GM19238 (cell line): ENCODE data around the gene YBEY.
"Not testable (repeated sequence)": the region's sequence is repeated elsewhere in the genome, so short reads cannot be mapped to it uniquely, and the experiment has no call there.

Experiments
- DNase-seq: peaks from one replicate; pipeline ENCODE4 v3.0.0; 2011; ENCODE audit warnings: low spot score; ENCODE audit not compliant: insufficient read length

The YBEY gene

GRCh38 chr21:46299167-46299566 lies 13.0 kb downstream of the YBEY start:
- no peak for DNase-seq

GRCh38 chr21:46301759-46302158 lies 15.6 kb downstream of the YBEY start:
- no peak for DNase-seq

GRCh38 chr21:46304437-46304836 lies 18.3 kb downstream of the YBEY start:
- no peak for DNase-seq

GRCh38 chr21:46304955-46305354 lies 18.8 kb downstream of the YBEY start:
- DNase-seq: no peak

- DNase-seq: no peak
These were observed 21.5 kb downstream of the YBEY start for GRCh38 chr21:46307625-46308024.

- DNase-seq: no peak
These were observed 22.3 kb downstream of the YBEY start for GRCh38 chr21:46308431-46308830.

- DNase-seq: not testable (repeated sequence)
These were observed 24.1 kb downstream of the YBEY start for GRCh38 chr21:46310260-46310659.

GRCh38 chr21:46311568-46311967 lies 25.4 kb downstream of the YBEY start:
- no peak for DNase-seq

- DNase-seq: no peak
These were observed 26.8 kb downstream of the YBEY start for GRCh38 chr21:46312949-46313348.

- DNase-seq: no peak
These were observed 28.4 kb downstream of the YBEY start for GRCh38 chr21:46314441-46315020.

- DNase-seq: no peak
These were observed 30.7 kb downstream of the YBEY start for GRCh38 chr21:46316708-46317324.

- no peak for DNase-seq
These were observed 31.7 kb downstream of the YBEY start for GRCh38 chr21:46317710-46318463.

GRCh38 chr21:46318464-46318845 lies 32.3 kb downstream of the YBEY start:
- no peak for DNase-seq

GRCh38 chr21:46319186-46319585 lies 33.0 kb downstream of the YBEY start:
- DNase-seq: no peak

- no peak for DNase-seq
These were observed 34.2 kb downstream of the YBEY start for GRCh38 chr21:46320331-46320801.

- DNase-seq: no peak
These were observed 36.4 kb downstream of the YBEY start for GRCh38 chr21:46322351-46323226.

- no peak for DNase-seq
These were observed 37.1 kb downstream of the YBEY start for GRCh38 chr21:46323227-46323709.

GRCh38 chr21:46323710-46324389 lies 37.7 kb downstream of the YBEY start, which contains the start of the genes C21orf58 and PCNT:
C21orf58 (minus strand) TSS chr21:46323870; CDS start chr21:46322738, 1,132 bp downstream.
PCNT (plus strand) TSS chr21:46324156; CDS start chr21:46324229, 73 bp downstream.
- DNase-seq: peak; percentile 98

- peak; percentile 87 for DNase-seq
These were observed 38.4 kb downstream of the YBEY start for GRCh38 chr21:46324390-46325072.
